Sciatic nerve (tissue), 2 donors: ENCODE measurements around the gene EIF3I. TPM values are rescaled to one million over a fixed set of nuclear protein-coding genes. Genes with fewer than 3 reads are reported as not detected.

Source experiments
- ATAC-seq: fragments of 200-7000 bp; cut with Tn5 transposase; one replicate; pipeline ENCODE4 v1.9.1; 2020; ENCODE audit warnings: mild to moderate bottlenecking, moderate library complexity
- DNase-seq: peaks from one replicate; pipeline ENCODE4 v3.0.0-alpha.2; 2020; ENCODE audit warnings: low spot score
- intact Hi-C: fragments of 100-400 bp; cut with DNase I; formaldehyde crosslinking; loops from one replicate; pipeline ENCODE4 v1.14.2; 2022
- total RNA-seq: library from RNA; stranded (reverse); fragmentation: NEBNext Ultra II Directional; extraction: Animal tissue kit (Norgen Biotek cat#: 25700); gene quantifications from one replicate; pipeline ENCODE4 v1.2.1, GENCODE V29; 2021
- donor health status: DM: no; HTN: no; CAD: no.
- donor health status: DM: no; HTN: no; CAD: no.

Gene EIF3I
- total RNA-seq, 1 donor from 2014 or later, result 92.3 TPM

DNA sequence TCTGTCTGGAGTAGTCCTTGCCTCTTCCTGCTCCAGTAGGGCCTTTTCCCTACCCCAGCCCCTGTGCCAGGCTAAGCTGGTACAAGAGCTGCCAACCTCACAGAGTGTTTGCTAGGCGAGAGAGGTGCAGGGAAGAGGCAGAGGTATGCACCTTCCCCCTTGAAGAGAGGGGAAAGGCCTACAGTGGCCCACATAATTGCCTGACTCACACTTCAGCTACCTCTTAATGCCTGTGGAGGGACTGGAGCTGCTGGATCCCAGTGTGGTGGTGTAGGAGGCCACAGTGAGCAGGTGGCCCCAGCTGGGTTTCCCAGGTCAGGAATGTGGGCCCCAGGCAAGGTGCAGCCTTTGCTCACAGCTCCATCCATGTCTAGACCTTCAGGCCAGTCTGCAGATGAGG, 25.1 kb upstream of the EIF3I start:
- ATAC-seq (no peak), DNase-seq (no peak)
- intact Hi-C loops, result no loop called here

- DNase-seq, result no peak
- ATAC-seq, result no peak
- intact Hi-C loops, result no loop called here
These were observed 24.4 kb upstream of the EIF3I start for GRCh38 chr1:32197837-32198236.

DNA sequence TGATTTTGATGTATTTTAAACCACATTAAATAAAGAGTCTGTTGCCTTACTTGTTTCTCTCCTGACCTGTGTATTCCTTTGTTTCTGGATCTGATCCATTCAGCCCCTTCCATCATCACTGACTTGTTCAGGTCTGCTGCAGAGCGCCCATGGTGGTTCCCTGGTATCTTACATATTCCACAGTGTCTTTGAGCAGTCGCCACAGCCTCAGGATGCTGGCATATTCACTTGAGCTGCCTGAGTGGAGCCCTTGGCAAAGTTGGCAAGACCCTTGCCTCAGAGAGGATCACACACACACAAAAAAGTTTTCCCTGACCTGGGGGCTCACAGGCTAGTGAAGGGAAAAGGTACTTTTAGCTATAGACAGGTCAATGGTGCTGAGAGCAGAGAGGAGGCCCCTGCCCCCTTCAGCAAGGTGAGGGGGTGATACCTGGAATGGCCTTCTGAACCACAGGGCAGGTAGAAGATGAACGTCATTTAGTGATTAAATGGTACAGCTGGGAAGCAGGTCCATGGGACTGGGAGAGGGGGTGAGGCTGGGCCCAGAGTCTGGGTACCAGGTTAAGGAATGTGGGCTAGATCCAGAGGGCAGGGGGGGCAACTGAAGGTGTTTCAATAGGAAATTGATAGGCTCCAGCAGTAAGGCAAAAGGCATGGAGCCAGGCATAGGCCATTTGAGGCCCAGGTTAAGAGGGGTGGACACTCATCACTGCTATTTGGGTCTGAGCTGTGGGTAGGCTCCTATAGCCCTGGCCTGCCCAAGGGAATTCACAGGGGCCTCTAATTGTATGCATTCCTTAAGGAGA, 23.8 kb upstream of the EIF3I start:
- intact Hi-C loops, result no loop called here
- no peak for ATAC-seq
- DNase-seq, result no peak

- ATAC-seq (no peak), DNase-seq (no peak)
- intact Hi-C loops, result no loop called here
These were observed 23.0 kb upstream of the EIF3I start for GRCh38 chr1:32199043-32199716.

GRCh38 chr1:32199717-32200072, 22.5 kb upstream of the EIF3I start:
- intact Hi-C loops, result no loop called here
- ATAC-seq (peak; percentile 4), DNase-seq (no peak)

- intact Hi-C loops, result no loop called here
- peak; percentile 81 for ATAC-seq
- peak; percentile 87 for DNase-seq
These were observed 21.8 kb upstream of the EIF3I start, which contains the start of gene CCDC28B for GRCh38 chr1:32200226-32201010. Gene CCDC28B (plus strand): TSS chr1:32200595. CDS start chr1:32201936, 1,341 bp downstream.

DNA sequence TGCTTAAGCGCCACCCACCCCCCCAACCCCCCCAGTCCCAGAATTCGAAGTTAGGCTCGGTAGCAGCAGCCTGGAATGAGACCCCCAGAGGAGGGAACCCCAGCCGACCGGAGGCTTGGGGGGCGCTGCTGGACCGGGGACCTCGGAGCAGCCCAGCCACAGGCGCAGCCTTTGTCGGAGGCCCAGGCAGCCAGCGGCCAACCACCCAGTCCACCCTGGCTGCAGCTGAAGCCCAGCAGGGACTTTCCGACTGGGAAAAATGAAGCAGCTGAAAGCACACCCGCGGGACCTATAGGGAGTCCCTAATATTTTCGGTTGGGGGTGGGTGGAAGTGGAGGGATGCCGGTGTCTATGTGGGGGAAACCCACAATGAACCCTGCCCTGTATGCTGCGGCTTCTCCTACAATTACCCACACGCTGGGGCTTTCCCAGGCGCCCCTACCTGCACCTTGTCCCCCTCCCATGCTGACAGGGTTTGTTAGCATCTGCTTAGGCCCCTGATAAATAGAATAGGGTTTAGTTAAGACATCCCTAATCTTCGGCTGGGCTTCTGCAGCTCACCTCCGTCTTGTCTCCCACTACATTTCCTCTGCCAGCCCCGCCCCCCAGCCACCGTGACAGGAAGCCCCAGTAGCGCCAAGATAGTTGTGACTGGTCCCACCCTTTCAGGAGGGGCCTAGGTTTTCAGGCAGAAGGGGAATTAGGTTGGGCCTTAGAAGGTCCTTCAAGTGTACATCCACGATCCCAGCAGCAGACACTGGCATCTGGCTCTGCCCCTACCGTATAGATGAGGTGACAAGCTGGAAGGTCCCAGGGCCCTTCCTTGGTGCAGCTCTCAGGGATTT, 21.0 kb upstream of the EIF3I start:
- DNase-seq, result peak; percentile 85
- intact Hi-C loops, result no loop called here
- peak; percentile 51 for ATAC-seq

GRCh38 chr1:32204943-32205361, 17.3 kb upstream of the EIF3I start:
- intact Hi-C loops, result no loop called here
- ATAC-seq (no peak), DNase-seq (no peak)

- peak; percentile 90 for ATAC-seq
- intact Hi-C loops, result no loop called here
- peak; percentile 93 for DNase-seq
These were observed 16.5 kb upstream of the EIF3I start, which contains the start of gene IQCC for GRCh38 chr1:32205401-32206370. Gene IQCC (plus strand): TSS chr1:32205671. CDS start chr1:32205682, 11 bp downstream.

- ATAC-seq (no peak), DNase-seq (no peak)
- intact Hi-C loops, result no loop called here
These were observed 13.7 kb upstream of the EIF3I start for GRCh38 chr1:32208469-32208868.

DNA sequence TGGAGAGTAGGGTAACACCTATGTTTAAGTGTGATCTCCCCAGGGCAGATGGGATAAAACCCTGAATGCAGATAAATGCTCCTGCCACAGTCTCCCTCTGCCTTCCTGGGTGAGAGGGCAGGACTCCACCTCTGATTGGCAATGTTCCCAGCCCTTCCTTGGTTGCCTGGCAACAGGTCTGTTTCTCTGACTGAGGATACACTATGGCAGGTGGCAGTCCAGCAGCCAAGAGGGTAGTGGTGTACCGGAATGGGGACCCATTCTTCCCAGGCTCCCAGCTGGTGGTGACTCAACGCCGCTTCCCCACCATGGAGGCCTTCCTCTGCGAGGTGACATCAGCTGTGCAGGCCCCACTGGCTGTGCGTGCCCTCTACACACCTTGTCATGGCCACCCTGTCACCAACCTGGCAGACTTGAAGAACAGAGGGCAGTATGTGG, 13.3 kb upstream of the EIF3I start, which contains the start of gene DCDC2B:
DCDC2B (plus strand) TSS at position 199 of the 438 bp plus-strand sequence; CDS start at position 204, 5 bp downstream.
- DNase-seq (no peak), ATAC-seq (no peak)
- intact Hi-C loops, result no loop called here

GRCh38 chr1:32215629-32216480, 6.4 kb upstream of the EIF3I start:
- DNase-seq (no peak), ATAC-seq (peak; percentile 66)
- intact Hi-C loops, result no loop called here

DNA sequence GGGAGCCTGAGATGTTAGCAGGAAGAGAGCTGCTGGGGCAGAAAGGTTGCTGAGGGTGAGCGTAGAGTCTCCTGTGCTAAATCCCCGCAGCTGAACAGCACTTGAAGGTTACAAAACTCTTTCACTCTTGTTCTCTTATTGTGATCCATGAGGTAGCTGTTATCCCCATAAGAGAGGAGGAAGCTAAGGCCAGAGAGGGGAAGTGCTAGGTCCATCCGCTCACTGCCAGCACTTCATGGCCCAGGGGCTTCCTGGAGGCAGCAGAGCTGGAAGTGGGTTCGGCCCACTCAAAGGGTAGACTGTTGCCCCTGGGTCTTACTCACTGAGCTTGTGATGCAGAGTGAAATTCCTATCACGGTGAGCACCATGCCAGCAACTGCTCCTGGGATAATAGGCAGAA, 5.6 kb upstream of the EIF3I start:
- ATAC-seq (no peak), DNase-seq (no peak)
- intact Hi-C loops, result no loop called here

DNA sequence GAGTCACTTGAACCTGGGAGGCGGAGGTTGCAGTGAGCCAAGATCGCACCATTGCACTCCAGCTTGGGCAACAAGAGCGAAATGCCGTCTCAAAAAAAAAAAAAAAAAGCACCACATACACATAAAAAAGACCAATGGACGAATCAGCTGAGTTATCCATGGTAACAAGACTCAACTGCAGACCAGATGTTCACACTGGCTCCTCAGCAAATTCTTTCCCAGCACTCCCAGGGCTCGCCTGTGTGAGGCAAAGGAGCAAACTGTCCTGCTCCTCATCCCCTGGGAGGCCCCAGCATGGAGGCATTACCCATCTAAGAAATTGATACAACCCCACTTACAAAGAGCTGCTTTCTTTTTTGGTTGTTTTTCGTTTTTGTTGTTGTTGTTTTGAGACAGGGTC, 3.2 kb upstream of the EIF3I start:
- intact Hi-C loops, result no loop called here
- DNase-seq (no peak), ATAC-seq (no peak)

GRCh38 chr1:32220746-32221580, 1.2 kb upstream of the EIF3I start:
- DNase-seq (no peak), ATAC-seq (no peak)
- intact Hi-C loops, result no loop called here

DNA sequence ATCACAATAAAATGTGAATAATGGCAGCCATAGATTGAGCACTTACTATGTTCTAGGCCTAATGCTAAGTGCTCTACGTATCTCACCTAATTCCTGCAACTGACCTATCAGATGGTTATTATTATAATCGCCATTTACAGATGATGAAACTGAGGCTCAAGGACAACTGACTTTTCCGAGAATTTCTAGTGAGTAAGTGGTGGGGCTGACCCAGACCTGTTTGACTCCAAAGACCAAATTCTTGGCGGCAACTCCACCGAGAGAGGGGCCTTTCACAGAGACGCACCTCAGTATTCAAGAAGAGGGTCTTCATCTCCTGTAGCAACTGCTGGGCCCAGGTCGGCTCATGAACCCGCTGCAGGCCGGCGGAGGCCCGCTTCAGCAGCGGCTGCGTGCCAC, 627 bp upstream of the EIF3I start:
- DNase-seq (no peak), ATAC-seq (no peak)
- intact Hi-C loops, result no loop called here
